ENCODE results near the gene PTPRT.

Gene PTPRT

GRCh38 chr20:42443200-42443599 is 746.5 kb downstream of the PTPRT start:
- H3K27me3 Mint-ChIP-seq = peaks cover 25% of the 10 kb centered on the region
- no peak overlapping the region for H3K27ac Mint-ChIP-seq
- H3K4me1 Mint-ChIP-seq (ENCODE audit: low read depth) = peaks cover 1% of the 10 kb centered on the region
- H3K36me3 Mint-ChIP-seq (ENCODE audit: low read depth) = no peaks in the 10 kb centered on the region
- intact Hi-C loops (cut with micrococcal nuclease) = no loop called here
- H3K9me3 Mint-ChIP-seq = no peaks in the 10 kb centered on the region
- H3K4me3 Mint-ChIP-seq = no peak overlapping the region

- intact Hi-C loops (cut with micrococcal nuclease) = no loop called here
- no peak overlapping the region for H3K4me3 Mint-ChIP-seq
- H3K4me1 Mint-ChIP-seq (ENCODE audit: low read depth) = peaks cover 6% of the 10 kb centered on the region
- no peaks in the 10 kb centered on the region for H3K9me3 Mint-ChIP-seq
- H3K27ac Mint-ChIP-seq = no peak overlapping the region
- peaks cover 25% of the 10 kb centered on the region for H3K27me3 Mint-ChIP-seq
- no peaks in the 10 kb centered on the region for H3K36me3 Mint-ChIP-seq (ENCODE audit: low read depth)
These were observed 747.0 kb downstream of the PTPRT start for GRCh38 chr20:42442716-42443115.

- intact Hi-C loops (cut with micrococcal nuclease) = no loop called here
- no peak overlapping the region for H3K27ac Mint-ChIP-seq
- peaks cover 23% of the 10 kb centered on the region for H3K27me3 Mint-ChIP-seq
- H3K9me3 Mint-ChIP-seq = no peaks in the 10 kb centered on the region
- peaks cover 9% of the 10 kb centered on the region for H3K4me1 Mint-ChIP-seq (ENCODE audit: low read depth)
- no peaks in the 10 kb centered on the region for H3K36me3 Mint-ChIP-seq (ENCODE audit: low read depth)
- H3K4me3 Mint-ChIP-seq = no peak overlapping the region
These were observed 747.8 kb downstream of the PTPRT start for GRCh38 chr20:42441864-42442331.

- H3K4me1 Mint-ChIP-seq (ENCODE audit: low read depth) = peaks cover 9% of the 10 kb centered on the region
- H3K4me3 Mint-ChIP-seq = no peak overlapping the region
- H3K9me3 Mint-ChIP-seq = no peaks in the 10 kb centered on the region
- H3K36me3 Mint-ChIP-seq (ENCODE audit: low read depth) = no peaks in the 10 kb centered on the region
- peaks cover 23% of the 10 kb centered on the region for H3K27me3 Mint-ChIP-seq
- H3K27ac Mint-ChIP-seq = no peak overlapping the region
- intact Hi-C loops (cut with micrococcal nuclease) = no loop called here
These were observed 748.4 kb downstream of the PTPRT start for GRCh38 chr20:42441196-42441863.

GRCh38 chr20:42435230-42435629 is 754.5 kb downstream of the PTPRT start:
- peaks cover 9% of the 10 kb centered on the region for H3K27me3 Mint-ChIP-seq
- intact Hi-C loops (cut with micrococcal nuclease) = no loop called here
- H3K36me3 Mint-ChIP-seq (ENCODE audit: low read depth) = no peaks in the 10 kb centered on the region
- peaks cover 17% of the 10 kb centered on the region for H3K4me1 Mint-ChIP-seq (ENCODE audit: low read depth)
- H3K9me3 Mint-ChIP-seq = no peaks in the 10 kb centered on the region
- H3K4me3 Mint-ChIP-seq = no peak overlapping the region
- H3K27ac Mint-ChIP-seq = no peak overlapping the region

GRCh38 chr20:42432496-42433334 is 757.0 kb downstream of the PTPRT start:
- no peak overlapping the region for H3K4me3 Mint-ChIP-seq
- peaks cover 16% of the 10 kb centered on the region for H3K4me1 Mint-ChIP-seq (ENCODE audit: low read depth)
- H3K36me3 Mint-ChIP-seq (ENCODE audit: low read depth) = no peaks in the 10 kb centered on the region
- H3K27me3 Mint-ChIP-seq = peaks cover 9% of the 10 kb centered on the region
- peaks cover 11% of the 10 kb centered on the region for H3K9me3 Mint-ChIP-seq
- intact Hi-C loops (cut with micrococcal nuclease) = no loop called here
- H3K27ac Mint-ChIP-seq = no peak overlapping the region

GRCh38 chr20:42430598-42430997 is 759.1 kb downstream of the PTPRT start:
- no peak overlapping the region for H3K27ac Mint-ChIP-seq
- intact Hi-C loops (cut with micrococcal nuclease) = no loop called here
- H3K9me3 Mint-ChIP-seq = peaks cover 11% of the 10 kb centered on the region
- H3K4me1 Mint-ChIP-seq (ENCODE audit: low read depth) = peaks cover 12% of the 10 kb centered on the region
- no peaks in the 10 kb centered on the region for H3K36me3 Mint-ChIP-seq (ENCODE audit: low read depth)
- H3K27me3 Mint-ChIP-seq = peaks cover 12% of the 10 kb centered on the region
- no peak overlapping the region for H3K4me3 Mint-ChIP-seq

- peaks cover 5% of the 10 kb centered on the region for H3K4me1 Mint-ChIP-seq (ENCODE audit: low read depth)
- no peak overlapping the region for H3K4me3 Mint-ChIP-seq
- no peak overlapping the region for H3K27ac Mint-ChIP-seq
- H3K9me3 Mint-ChIP-seq = peaks cover 11% of the 10 kb centered on the region
- intact Hi-C loops (cut with micrococcal nuclease) = no loop called here
- H3K36me3 Mint-ChIP-seq (ENCODE audit: low read depth) = no peaks in the 10 kb centered on the region
- peaks cover 12% of the 10 kb centered on the region for H3K27me3 Mint-ChIP-seq
These were observed 759.8 kb downstream of the PTPRT start for GRCh38 chr20:42429761-42430458.

GRCh38 chr20:42419814-42420532 is 769.7 kb downstream of the PTPRT start:
- Mint-ChIP-seq H3K36me3 (ENCODE audit: low read depth) (no peaks in the 10 kb centered on the region), H3K4me1 (ENCODE audit: low read depth) (peaks cover 5% of the 10 kb centered on the region), H3K4me3 (no peak overlapping the region), H3K27me3 (peaks cover 6% of the 10 kb centered on the region), H3K9me3 (peaks cover 9% of the 10 kb centered on the region), H3K27ac (no peak overlapping the region)
- intact Hi-C loops (cut with micrococcal nuclease) = no loop called here

- Mint-ChIP-seq H3K9me3 (peaks cover under 1% of the 10 kb centered on the region), H3K4me1 (ENCODE audit: low read depth) (no peaks in the 10 kb centered on the region), H3K36me3 (ENCODE audit: low read depth) (no peaks in the 10 kb centered on the region), H3K27me3 (peaks cover 3% of the 10 kb centered on the region), H3K4me3 (no peak overlapping the region), H3K27ac (no peak overlapping the region)
- intact Hi-C loops (cut with micrococcal nuclease) = no loop called here
These were observed 782.9 kb downstream of the PTPRT start for GRCh38 chr20:42406826-42407225.

- Mint-ChIP-seq H3K27ac (no peak overlapping the region), H3K4me1 (ENCODE audit: low read depth) (no peaks in the 10 kb centered on the region), H3K27me3 (peaks cover 8% of the 10 kb centered on the region), H3K4me3 (no peak overlapping the region), H3K9me3 (peaks cover 9% of the 10 kb centered on the region), H3K36me3 (ENCODE audit: low read depth) (no peaks in the 10 kb centered on the region)
- intact Hi-C loops (cut with micrococcal nuclease) = no loop called here
These were observed 787.3 kb downstream of the PTPRT start for GRCh38 chr20:42402455-42402854.

- no peaks in the 10 kb centered on the region for H3K4me1 Mint-ChIP-seq (ENCODE audit: low read depth)
- no peaks in the 10 kb centered on the region for H3K36me3 Mint-ChIP-seq (ENCODE audit: low read depth)
- H3K27me3 Mint-ChIP-seq = peaks cover 8% of the 10 kb centered on the region
- intact Hi-C loops (cut with micrococcal nuclease) = no loop called here
- peaks cover 9% of the 10 kb centered on the region for H3K9me3 Mint-ChIP-seq
- no peak overlapping the region for H3K27ac Mint-ChIP-seq
- H3K4me3 Mint-ChIP-seq = no peak overlapping the region
These were observed 788.1 kb downstream of the PTPRT start for GRCh38 chr20:42401613-42402012.

GRCh38 chr20:42399802-42400201 is 789.9 kb downstream of the PTPRT start:
- intact Hi-C loops (cut with micrococcal nuclease) = no loop called here
- H3K9me3 Mint-ChIP-seq = peaks cover 9% of the 10 kb centered on the region
- H3K27me3 Mint-ChIP-seq = peaks cover 8% of the 10 kb centered on the region
- H3K4me3 Mint-ChIP-seq = no peak overlapping the region
- no peaks in the 10 kb centered on the region for H3K36me3 Mint-ChIP-seq (ENCODE audit: low read depth)
- H3K4me1 Mint-ChIP-seq (ENCODE audit: low read depth) = no peaks in the 10 kb centered on the region
- no peak overlapping the region for H3K27ac Mint-ChIP-seq

All from dendritic cell treated with granulocyte-macrophage colony-stimulating factor and Interleukin-4, amounts not matched to agents 40 ng/mL and 50 ng/mL, for 4 days (primary cell).